ENCODE measurements around the gene C1RL.

C1RL gene

DNA sequence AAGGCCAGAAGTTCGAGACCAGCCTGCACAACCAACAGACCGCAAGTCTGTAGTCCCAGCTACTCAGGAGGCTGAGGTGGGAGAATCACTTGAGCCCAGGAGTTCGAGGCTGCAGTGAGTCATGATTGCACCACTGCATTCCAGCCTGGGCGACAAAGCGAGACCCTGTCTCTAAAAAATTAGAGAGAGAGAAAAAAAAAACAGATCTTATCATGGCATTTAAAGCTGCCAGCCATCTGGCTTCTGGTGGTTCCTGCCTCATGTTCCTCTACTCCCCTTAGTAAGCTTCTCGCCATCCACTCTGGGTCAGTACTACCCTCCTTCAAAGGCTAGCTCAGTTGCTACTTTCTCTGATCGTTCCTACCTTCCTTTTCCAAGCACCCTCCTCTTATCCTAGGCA, 37.2 kb upstream of the C1RL start:
- Mint-ChIP-seq H3K36me3 (ENCODE audit: low read depth) (peaks cover 60% of the 10 kb centered on the region), H3K4me1 (no peaks in the 10 kb centered on the region), H3K9me3 (no peaks in the 10 kb centered on the region), H3K4me3 (no peak overlapping the region), H3K27me3 (ENCODE audit: low read depth) (no peaks in the 10 kb centered on the region), H3K27ac (peak overlapping the region in 1 of 3 experiments; percentile 1)
- TF ChIP-seq, protein P1, sequence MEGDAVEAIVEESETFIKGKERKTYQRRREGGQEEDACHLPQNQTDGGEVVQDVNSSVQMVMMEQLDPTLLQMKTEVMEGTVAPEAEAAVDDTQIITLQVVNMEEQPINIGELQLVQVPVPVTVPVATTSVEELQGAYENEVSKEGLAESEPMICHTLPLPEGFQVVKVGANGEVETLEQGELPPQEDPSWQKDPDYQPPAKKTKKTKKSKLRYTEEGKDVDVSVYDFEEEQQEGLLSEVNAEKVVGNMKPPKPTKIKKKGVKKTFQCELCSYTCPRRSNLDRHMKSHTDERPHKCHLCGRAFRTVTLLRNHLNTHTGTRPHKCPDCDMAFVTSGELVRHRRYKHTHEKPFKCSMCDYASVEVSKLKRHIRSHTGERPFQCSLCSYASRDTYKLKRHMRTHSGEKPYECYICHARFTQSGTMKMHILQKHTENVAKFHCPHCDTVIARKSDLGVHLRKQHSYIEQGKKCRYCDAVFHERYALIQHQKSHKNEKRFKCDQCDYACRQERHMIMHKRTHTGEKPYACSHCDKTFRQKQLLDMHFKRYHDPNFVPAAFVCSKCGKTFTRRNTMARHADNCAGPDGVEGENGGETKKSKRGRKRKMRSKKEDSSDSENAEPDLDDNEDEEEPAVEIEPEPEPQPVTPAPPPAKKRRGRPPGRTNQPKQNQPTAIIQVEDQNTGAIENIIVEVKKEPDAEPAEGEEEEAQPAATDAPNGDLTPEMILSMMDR (IDR thresholded peaks at IDR 0.05; ENCODE audit: unreplicated experiment in 3 of 3), result no peak

DNA sequence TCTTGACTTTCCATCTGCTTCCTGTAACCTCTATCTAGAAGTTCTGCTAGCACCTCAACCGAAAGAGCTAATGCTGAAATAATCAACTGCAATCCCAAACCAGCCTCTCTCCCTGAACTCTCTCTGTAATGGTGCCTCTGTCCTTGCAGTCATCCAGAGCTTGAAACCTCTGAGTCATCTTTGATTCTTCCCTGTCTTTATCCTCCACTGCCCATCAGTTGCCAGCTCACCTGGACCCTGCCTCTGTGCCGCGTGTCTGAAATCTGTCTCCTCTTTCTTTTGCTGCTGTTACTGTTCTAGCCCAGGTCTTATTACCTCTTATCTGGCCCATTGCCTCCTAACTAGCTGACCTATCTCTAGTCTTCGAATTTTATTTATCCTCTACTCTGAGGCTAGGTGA, 36.7 kb upstream of the C1RL start:
- Mint-ChIP-seq H3K36me3 (ENCODE audit: low read depth) (peaks cover 59% of the 10 kb centered on the region), H3K4me3 (no peak overlapping the region), H3K4me1 (no peaks in the 10 kb centered on the region), H3K27ac (no peak overlapping the region), H3K9me3 (no peaks in the 10 kb centered on the region), H3K27me3 (ENCODE audit: low read depth) (no peaks in the 10 kb centered on the region)
- TF ChIP-seq, protein P1 (IDR thresholded peaks at IDR 0.05; ENCODE audit: unreplicated experiment in 3 of 3), result no peak

DNA sequence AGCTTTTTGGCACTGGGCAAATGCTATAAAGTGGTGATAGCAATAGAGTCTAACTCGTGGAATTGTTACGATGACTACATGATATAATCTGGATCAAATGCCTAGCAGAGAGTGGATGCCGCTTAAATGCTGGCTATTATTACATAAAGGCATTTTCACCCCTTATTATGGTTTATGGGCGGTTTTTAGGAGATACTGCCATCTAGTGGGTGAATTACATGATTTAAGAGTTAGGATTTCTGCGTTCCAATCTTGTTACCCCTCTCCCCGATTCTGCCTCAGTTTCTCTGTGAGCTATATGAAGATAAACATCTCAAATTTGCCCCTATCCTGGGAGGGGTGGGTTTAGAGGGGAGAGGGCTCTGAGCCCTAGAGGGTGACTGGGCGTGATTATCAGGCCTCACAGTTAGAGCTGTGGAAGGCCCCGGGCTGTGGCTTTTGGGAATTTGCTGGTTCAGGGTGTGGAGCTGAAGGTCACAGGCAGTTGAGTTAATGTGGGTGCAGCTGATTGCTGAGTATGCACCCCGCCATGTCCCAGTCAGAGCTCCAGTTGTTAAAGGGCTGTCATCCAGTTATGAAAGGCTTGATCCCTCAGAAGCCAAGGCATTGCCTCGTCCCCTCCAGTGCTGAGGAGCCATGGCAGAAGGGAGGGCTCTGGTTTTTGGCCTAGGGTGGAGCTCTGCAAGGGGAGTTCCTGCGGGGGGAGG, 35.6 kb upstream of the C1RL start:
- Mint-ChIP-seq H3K4me1 (no peaks in the 10 kb centered on the region), H3K36me3 (ENCODE audit: low read depth) (peaks cover 56% of the 10 kb centered on the region), H3K27ac (no peak overlapping the region), H3K27me3 (ENCODE audit: low read depth) (no peaks in the 10 kb centered on the region), H3K9me3 (no peaks in the 10 kb centered on the region), H3K4me3 (no peak overlapping the region)
- TF ChIP-seq, protein P1 (IDR thresholded peaks at IDR 0.05; ENCODE audit: unreplicated experiment in 3 of 3), result peak; percentile 50 to 58 (median 52)

DNA sequence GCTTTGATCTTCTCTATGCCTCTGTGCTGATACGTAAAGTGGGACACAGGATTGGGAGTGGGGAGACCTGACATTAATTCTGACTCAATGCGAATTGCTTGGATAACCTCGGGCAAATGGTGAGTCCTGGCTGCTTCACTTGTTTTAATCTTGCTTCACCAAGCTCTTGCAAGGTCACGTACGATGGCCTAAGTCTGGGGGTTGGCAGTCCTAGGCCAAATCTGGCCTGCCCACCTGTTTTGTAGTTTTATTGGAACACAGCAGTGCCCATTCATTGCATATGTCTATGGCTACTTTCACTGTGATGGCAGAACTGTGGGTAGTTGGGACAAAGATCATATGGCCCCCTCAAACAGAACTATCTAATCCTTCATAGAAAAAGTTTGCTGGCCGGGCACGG, 34.5 kb upstream of the C1RL start:
- no peak overlapping the region for H3K4me3 Mint-ChIP-seq
- H3K4me1 Mint-ChIP-seq, result no peaks in the 10 kb centered on the region
- H3K36me3 Mint-ChIP-seq (ENCODE audit: low read depth), result peaks cover 56% of the 10 kb centered on the region
- no peak overlapping the region for H3K27ac Mint-ChIP-seq
- H3K9me3 Mint-ChIP-seq, result no peaks in the 10 kb centered on the region
- no peaks in the 10 kb centered on the region for H3K27me3 Mint-ChIP-seq (ENCODE audit: low read depth)
- TF ChIP-seq, protein P1 (IDR thresholded peaks at IDR 0.05; ENCODE audit: unreplicated experiment in 3 of 3), result no peak

DNA sequence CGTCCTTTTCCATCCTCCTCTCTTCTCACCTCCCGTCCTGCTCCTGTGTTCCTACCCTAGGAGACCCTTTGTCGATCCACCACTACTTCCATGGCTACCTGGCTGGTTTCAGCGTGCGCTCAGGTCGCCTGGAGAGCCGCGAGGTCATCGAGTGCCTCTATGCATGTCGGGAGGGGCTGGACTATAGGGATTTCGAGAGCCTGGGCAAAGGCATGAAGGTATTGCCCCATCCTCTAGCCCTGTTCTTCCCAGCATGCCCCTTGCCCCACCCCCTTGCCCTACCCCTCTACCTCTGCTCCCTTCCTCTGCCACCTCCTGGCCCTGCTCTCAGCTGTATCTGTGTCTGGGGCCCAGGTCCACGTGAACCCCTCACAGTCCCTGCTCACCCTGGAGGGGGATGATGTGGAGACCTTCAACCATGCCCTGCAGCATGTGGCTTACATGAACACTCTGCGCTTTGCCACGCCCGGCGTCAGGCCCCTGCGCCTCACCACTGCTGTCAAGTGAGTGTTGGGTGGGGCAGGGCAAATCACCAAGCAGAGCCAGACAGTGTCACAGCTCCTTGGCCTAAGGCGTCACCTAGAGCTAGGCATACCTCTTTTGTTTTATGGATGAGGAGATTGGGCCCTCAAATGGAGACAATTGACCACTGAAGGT, 33.9 kb upstream of the C1RL start:
- Mint-ChIP-seq H3K27ac (no peak overlapping the region), H3K36me3 (ENCODE audit: low read depth) (peaks cover 57% of the 10 kb centered on the region), H3K4me1 (no peaks in the 10 kb centered on the region), H3K9me3 (no peaks in the 10 kb centered on the region), H3K27me3 (ENCODE audit: low read depth) (no peaks in the 10 kb centered on the region), H3K4me3 (no peak overlapping the region)
- TF ChIP-seq, protein P1 (IDR thresholded peaks at IDR 0.05; ENCODE audit: unreplicated experiment in 3 of 3), result no peak

Data from nephron (organoid).